GM21723 (cell line): Measurements from ENCODE around the gene ZNF559.

Source experiments
- ATAC-seq: cut with Tn5 transposase; IDR thresholded peaks from one replicate; pipeline ENCODE4 v1.9.1; 2021; ENCODE audit warnings: mild to moderate bottlenecking, moderate library complexity; ENCODE audit not compliant: unreplicated experiment

The ZNF559 gene

DNA sequence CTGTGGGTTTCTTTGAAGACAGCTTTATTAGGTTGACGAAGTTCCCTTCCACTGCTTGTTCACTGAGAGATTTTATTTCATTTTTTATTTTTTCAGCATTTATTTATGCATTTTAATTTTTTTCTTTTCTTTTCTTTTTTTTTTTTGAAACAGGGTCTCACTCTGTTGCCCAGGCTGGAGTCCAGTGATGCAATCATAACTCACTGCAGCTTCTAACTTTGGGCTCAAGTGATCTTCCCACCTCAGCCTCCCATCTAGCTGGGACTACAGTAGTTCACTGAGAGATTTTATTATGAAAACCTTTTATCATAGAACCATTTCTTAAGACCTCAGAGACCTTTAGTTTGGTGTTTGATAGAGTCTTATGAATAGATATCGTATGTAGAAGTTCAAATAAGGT, 28.5 kb downstream of the ZNF559 start:
- ATAC-seq, result no peak

DNA sequence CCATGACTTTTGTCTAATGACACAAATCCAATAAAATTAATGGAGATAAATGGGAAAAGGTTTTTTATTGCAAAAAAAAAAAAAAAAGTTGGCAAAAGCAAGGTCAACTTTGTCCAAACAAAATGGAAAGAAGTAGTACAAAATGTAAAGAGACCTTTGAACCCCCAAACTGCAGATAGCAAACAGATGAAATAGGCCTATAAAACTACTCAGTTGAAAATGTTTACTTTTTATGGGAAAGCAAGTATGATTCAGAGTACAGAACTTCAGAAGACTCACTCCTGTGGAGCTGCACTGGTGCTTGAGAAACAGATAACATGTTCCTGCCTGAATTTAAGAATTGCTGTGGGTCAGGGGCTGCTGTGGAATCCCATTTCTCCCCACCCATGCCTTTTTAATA, 29.0 kb downstream of the ZNF559 start:
- ATAC-seq, result no peak

DNA sequence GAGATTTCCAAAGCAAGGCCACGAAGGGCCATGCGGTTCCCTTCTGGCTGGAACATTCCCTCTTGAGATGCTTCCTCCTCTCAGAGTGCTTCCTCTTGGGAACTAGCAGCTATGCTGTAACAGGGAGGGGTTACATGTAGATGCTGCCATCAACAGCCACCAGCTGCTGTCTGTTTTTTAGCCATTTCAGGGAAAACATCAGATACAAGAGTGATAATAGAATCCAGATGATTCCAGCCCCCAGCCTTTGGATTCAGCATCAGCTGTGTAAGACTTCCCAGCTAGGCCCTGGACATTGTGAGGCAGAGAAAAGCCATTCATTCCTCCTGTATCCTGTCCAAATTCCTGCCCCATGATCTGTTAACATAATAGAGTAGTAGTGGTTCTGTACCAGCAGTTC, 30.7 kb downstream of the ZNF559 start:
- no peak for ATAC-seq

DNA sequence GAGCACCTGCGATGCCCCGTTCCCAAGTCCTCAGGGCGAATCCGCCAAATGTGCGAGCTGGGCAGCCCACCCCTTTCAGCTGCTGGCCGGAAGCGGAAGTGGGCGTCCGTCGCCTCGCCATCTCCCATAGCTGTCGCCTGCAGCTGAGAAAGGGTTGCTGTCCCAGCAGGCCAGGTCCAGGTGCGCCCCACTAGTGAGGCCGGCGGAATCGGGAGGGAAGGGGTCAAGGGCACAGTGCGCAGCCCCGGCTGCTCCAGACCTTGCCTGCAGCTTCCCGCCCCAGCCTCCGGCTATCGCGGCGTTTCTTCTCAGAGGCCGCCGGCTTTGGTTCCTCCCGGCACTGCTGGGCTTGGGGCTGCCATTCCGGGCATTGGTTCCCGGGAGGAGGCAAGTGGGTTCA, 38.9 kb downstream of the ZNF559 start, which contains the start of gene ZNF177:
Gene ZNF177 (plus strand): TSS at position 109 of the 400 bp plus-strand sequence. CDS start 15,299 bp downstream, outside the sequence.
- no peak for ATAC-seq

GRCh38 chr19:9370738-9371619, 47.0 kb downstream of the ZNF559 start:
- ATAC-seq, result no peak

DNA sequence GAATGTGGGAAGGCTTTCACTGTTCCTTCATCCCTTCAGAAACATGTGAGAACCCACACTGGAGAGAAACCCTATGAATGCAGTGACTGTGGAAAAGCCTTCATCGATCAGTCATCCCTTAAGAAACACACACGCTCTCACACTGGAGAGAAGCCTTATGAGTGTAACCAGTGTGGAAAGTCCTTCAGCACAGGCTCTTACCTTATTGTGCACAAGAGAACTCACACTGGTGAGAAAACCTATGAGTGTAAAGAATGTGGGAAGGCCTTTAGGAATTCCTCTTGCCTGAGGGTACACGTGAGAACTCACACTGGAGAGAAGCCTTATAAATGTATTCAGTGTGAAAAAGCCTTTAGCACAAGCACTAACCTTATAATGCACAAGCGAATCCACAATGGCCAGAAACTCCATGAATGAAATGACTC, 57.4 kb downstream of the ZNF559 start:
- ATAC-seq, result no peak
